Medulla oblongata (tissue), 1 donor: ENCODE results near the gene M1AP.
"Not testable (repeated sequence)": the region's sequence is repeated elsewhere in the genome, so short reads cannot be mapped to it uniquely, and the experiment has no call there.

Source experiments
- DNase-seq: peaks from one replicate; pipeline ENCODE4 v3.0.0-alpha.2; 2015; ENCODE audit errors: extremely low spot score

Gene M1AP

GRCh38 chr2:74653589-74653984 is 5.5 kb upstream of the M1AP start:
- no peak for DNase-seq

GRCh38 chr2:74646834-74647482 is 1.2 kb downstream of the M1AP start:
- DNase-seq: no peak

GRCh38 chr2:74646201-74646600 is 1.9 kb downstream of the M1AP start:
- DNase-seq: no peak

DNA sequence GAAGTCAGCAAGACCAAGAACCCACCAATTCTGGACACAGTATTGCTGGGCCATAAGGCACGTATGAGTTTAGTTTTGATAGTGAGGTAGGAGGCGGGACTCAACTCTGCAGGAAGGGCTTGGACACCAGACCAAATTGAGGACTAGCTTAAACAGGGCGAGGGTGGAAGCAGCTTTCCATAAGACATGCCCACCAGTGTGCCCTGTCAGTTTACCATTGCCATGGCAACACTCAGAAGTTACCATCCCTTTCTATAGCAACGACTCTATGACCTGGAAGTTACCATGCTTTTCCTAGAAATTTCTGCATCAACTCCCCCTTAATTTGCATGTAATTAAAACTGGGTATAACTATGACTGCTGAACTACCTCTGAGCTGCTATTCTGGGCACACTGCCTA is 2.8 kb downstream of the M1AP start:
- DNase-seq: no peak

GRCh38 chr2:74639550-74639949 is 8.6 kb downstream of the M1AP start:
- DNase-seq: no peak

- DNase-seq: no peak
Observed at GRCh38 chr2:74632939-74633312, 15.2 kb downstream of the M1AP start.

GRCh38 chr2:74632209-74632938 is 15.8 kb downstream of the M1AP start:
- DNase-seq: no peak

DNA sequence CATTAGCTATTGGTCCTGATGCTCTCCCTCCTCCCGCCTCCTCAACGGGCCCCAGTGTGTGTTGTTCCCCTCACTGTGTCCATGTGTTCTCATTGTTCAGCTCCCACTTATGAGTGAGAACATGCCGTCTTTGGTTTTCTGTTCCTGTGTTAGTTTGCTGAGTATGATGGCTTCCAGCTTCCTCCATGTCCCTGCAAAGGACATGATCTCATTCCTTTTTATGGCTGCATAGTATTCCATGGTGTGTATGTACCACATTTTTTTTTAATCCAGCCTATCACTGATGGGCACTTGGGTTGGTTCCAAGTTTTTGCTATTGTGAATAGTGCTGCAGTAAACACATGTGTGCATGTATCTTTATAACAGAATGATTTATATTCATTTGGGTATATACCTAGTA is 17.7 kb downstream of the M1AP start:
- DNase-seq: not testable (repeated sequence)

- DNase-seq: no peak
Observed at GRCh38 chr2:74628538-74629105, 19.5 kb downstream of the M1AP start.

- no peak for DNase-seq
Observed at GRCh38 chr2:74625658-74626425, 22.3 kb downstream of the M1AP start.

DNA sequence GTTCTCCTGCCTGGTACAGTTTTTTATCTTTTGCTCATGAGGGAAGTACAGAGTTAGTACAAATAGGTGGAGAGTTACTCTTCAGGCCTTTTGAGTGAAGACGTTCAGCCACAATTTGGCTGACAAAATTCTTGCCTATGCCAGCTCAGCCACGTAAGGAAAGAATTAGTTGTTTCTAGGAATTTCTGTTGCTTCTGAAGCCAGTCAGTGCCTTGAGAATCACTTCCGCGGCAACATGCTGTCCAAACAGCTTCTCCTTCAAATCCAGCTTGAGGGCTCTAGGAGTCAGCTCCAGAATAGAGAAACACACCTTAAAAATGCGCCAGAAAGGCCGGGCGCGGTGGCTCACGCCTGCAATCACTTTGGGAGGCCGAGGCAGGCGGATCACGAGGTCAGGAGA is 27.5 kb downstream of the M1AP start:
- DNase-seq: no peak

- DNase-seq: peak; percentile 11
Observed at GRCh38 chr2:74619651-74620297, 28.4 kb downstream of the M1AP start.

DNA sequence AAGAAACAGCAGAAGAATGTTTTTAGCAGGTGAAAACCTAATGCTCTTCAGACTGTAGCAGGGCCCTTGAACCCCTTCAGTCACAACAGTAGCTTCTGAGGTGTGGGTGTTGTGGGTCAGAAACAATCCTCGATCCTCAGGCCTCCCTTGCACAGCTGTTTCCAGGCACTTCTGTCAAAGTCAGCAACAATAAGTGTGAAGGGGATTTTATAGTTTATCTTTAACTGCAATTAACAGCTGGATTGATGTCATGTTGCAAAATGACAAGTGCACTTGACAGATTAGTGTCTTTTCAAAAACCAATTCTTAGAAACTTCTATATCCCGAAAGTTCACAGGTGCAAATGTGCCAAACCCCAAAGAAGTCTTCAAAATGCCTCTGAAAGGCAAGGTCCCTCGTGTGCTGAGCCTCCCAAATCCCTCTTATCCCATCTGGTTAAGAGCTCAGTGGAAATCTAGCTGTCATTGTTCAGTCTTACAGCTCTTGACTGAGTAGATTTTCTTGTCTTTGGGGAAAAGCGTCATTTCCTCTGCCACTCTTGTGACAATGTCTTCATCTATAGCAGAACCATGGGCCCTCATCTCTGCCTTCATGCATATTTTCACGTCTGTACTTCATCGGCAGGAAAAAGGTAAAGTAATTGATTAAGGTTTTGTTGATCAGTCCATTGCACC is 29.6 kb downstream of the M1AP start:
- no peak for DNase-seq

DNA sequence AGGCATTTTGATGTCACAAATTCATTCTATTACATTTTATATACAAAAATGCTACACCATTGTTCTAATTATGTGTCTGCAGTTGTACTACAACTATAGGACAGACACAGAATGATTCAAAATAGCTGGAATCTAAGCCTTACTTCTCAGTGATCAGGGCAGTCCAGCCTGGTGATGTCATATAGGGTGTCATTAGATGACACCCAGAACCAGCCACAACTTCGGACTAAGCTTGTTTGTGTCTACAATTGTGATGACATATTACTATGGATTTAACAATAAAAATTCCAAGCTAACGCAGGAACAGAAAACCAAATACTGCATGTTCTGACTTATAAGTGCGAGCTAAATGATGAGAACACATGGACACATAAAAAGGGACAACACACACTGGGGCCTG is 31.0 kb downstream of the M1AP start:
- no peak for DNase-seq

DNA sequence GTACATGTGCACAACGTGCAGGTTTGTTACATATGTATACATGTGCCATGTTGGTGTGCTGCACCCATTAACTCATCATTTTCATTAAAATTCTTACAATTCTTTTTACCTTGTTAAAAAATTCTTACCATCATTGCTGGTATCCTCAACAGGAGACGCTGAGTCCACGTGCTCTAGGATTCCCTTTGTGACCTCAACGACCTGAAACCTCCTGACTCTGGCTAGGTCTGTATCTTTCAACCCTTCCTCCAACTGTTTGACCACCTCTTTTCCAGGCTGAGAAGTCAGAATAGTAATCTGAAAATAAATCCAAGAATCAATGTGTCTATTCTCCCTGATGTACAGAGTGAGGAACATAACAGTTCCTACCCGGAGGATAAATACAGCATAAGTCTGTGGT is 41.2 kb downstream of the M1AP start:
- DNase-seq: no peak

DNA sequence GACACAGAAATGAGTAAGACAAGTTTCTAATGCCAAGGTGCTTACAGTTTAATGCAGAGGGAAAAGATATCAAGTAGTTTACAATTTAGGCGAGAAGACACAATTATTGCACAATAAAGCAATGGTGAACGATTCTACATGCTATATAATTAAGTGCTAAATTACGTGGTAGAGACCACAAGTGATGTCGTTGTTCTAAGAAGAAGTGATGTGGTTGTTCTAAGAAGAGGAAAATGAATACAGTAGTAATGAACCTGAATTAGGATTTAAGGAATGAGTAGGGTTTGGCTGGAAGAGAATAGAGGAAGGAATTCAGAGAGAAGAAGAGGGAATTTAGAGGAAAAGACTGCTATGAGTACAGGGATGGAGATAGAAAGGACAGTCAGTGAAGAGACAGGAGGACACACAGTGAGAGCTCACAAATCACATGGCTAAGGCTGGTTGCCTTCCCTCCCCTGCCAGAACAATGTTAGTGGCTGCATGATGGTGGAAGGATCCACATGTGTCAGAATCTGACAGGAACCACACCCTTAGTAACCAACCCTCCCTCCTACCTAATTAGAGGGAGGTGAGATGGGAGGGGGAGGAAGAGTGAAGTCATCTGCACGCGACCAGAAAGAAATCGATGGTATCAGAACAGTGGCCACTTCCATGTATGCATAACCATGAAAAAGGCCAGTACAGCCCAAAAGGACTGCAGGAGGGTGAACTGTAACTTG is 44.7 kb downstream of the M1AP start:
- DNase-seq: no peak

GRCh38 chr2:74602586-74603281 is 45.4 kb downstream of the M1AP start:
- no peak for DNase-seq

DNA sequence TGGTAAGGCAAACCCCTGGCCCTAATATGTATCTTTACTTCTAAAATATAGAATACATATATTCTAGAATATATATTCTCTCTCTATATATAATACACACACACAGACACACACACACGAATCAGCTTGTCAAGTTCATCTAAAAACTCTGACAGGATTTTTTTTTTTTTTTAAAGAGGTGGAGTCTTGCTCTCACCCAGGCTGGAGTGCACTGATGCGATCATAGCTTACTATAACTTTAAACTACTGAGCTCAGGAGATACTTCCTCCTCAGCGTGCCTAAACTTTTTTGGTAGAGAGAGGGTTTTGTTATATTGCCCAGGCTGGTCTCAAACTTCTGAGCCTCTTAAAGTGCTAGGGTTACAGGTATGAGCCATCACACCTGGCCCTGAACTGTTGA is 48.5 kb downstream of the M1AP start:
- DNase-seq: no peak

DNA sequence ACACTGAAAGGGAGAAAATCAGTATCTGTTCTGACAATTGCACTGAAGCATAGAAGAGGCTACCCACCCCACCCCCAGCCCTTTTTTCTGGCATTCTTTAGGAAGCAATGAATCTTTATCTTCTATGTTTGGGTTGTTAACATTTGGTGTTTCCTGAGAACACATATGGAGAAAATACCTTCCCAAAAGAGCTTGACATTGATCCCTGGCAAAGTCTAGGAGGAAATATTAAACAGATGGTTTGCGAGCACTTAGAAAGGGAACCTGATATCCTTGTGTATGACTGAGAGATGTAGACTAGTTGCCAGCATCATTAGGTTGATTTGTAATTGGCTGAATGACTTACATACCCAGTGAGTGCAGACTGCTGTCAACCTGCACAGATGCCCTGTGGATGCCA is 50.7 kb downstream of the M1AP start:
- DNase-seq: no peak

GRCh38 chr2:74596584-74596983 is 51.5 kb downstream of the M1AP start:
- no peak for DNase-seq
